Pulmonary artery endothelial cell (primary cell): ENCODE data around the gene GALNT2. TPM values are rescaled to one million over a fixed set of nuclear protein-coding genes. Genes with fewer than 3 reads are reported as not detected.

ENCODE experiments used
- DNase-seq: peaks from one replicate; pipeline ENCODE4 v3.0.0-alpha.2; 2011; ENCODE audit warnings: low read depth, low spot score
- total RNA-seq: library from RNA; depleted of rRNA; stranded (reverse); fragments of >200 nt; gene quantifications from 2 replicates; pipeline ENCODE4 v1.2.3, GENCODE V29; 2014

Gene GALNT2
- total RNA-seq, 1 donor from 2014 or later, result 90.9 TPM

- no peak for DNase-seq
Observed at GRCh38 chr1:230112131-230112701, 45.2 kb downstream of the GALNT2 start.

GRCh38 chr1:230112782-230113181 is 45.7 kb downstream of the GALNT2 start:
- no peak for DNase-seq

- no peak for DNase-seq
Observed at GRCh38 chr1:230113235-230113592, 46.2 kb downstream of the GALNT2 start.

GRCh38 chr1:230113593-230114236 is 46.7 kb downstream of the GALNT2 start:
- peak; percentile 27 for DNase-seq

- DNase-seq, result no peak
Observed at GRCh38 chr1:230114237-230114651, 47.2 kb downstream of the GALNT2 start.

GRCh38 chr1:230117694-230118093 is 50.7 kb downstream of the GALNT2 start:
- no peak for DNase-seq

- DNase-seq, result no peak
Observed at GRCh38 chr1:230119340-230119739, 52.3 kb downstream of the GALNT2 start.

GRCh38 chr1:230120289-230120920 is 53.4 kb downstream of the GALNT2 start:
- no peak for DNase-seq

GRCh38 chr1:230120921-230121381 is 53.9 kb downstream of the GALNT2 start:
- no peak for DNase-seq

- no peak for DNase-seq
Observed at GRCh38 chr1:230121950-230122349, 54.9 kb downstream of the GALNT2 start.

- no peak for DNase-seq
Observed at GRCh38 chr1:230122366-230123279, 55.6 kb downstream of the GALNT2 start.

- DNase-seq, result no peak
Observed at GRCh38 chr1:230123280-230124185, 56.5 kb downstream of the GALNT2 start.

GRCh38 chr1:230124186-230125128 is 57.4 kb downstream of the GALNT2 start:
- DNase-seq, result no peak

- DNase-seq, result no peak
Observed at GRCh38 chr1:230125141-230125540, 58.1 kb downstream of the GALNT2 start.

- no peak for DNase-seq
Observed at GRCh38 chr1:230125640-230126528, 58.8 kb downstream of the GALNT2 start.

- DNase-seq, result no peak
Observed at GRCh38 chr1:230126529-230127104, 59.6 kb downstream of the GALNT2 start.

- DNase-seq, result no peak
Observed at GRCh38 chr1:230127105-230128054, 60.3 kb downstream of the GALNT2 start.
